ENCODE measurements around the gene MARCHF9.

MARCHF9 gene

GRCh38 chr12:57753756-57754337, 1.1 kb upstream of the MARCHF9 start:
- DNase-seq (ENCODE audit: low spot score), result no peak

GRCh38 chr12:57755194-57755453, 221 bp downstream of the MARCHF9 start:
- DNase-seq (ENCODE audit: low spot score), result no peak

GRCh38 chr12:57755454-57756372, 810 bp downstream of the MARCHF9 start:
- DNase-seq (ENCODE audit: low spot score), result no peak

GRCh38 chr12:57756406-57757341, 1.8 kb downstream of the MARCHF9 start:
- no peak for DNase-seq (ENCODE audit: low spot score)

- DNase-seq (ENCODE audit: low spot score), result no peak
Measured at GRCh38 chr12:57757771-57758170, 2.9 kb downstream of the MARCHF9 start.

GRCh38 chr12:57758552-57759359, 3.9 kb downstream of the MARCHF9 start:
- no peak for DNase-seq (ENCODE audit: low spot score)

- no peak for DNase-seq (ENCODE audit: low spot score)
Measured at GRCh38 chr12:57759360-57759980, 4.6 kb downstream of the MARCHF9 start.

GRCh38 chr12:57760347-57760982, 5.6 kb downstream of the MARCHF9 start:
- no peak for DNase-seq (ENCODE audit: low spot score)

- DNase-seq (ENCODE audit: low spot score), result no peak
Measured at GRCh38 chr12:57761391-57761998, 6.6 kb downstream of the MARCHF9 start.

GRCh38 chr12:57762463-57762862, 7.6 kb downstream of the MARCHF9 start:
- DNase-seq (ENCODE audit: low spot score), result no peak

GRCh38 chr12:57763881-57764661, 9.2 kb downstream of the MARCHF9 start:
- DNase-seq (ENCODE audit: low spot score), result no peak

GRCh38 chr12:57764662-57765002, 9.7 kb downstream of the MARCHF9 start:
- no peak for DNase-seq (ENCODE audit: low spot score)

GRCh38 chr12:57765003-57765697, 10.2 kb downstream of the MARCHF9 start:
- DNase-seq (ENCODE audit: low spot score), result no peak

GRCh38 chr12:57765698-57766463, 11.0 kb downstream of the MARCHF9 start:
- DNase-seq (ENCODE audit: low spot score), result no peak

- DNase-seq (ENCODE audit: low spot score), result no peak
Measured at GRCh38 chr12:57766464-57767304, 11.8 kb downstream of the MARCHF9 start, which contains the start of gene CYP27B1. TSS of gene CYP27B1 (minus strand) at chr12:57767078. CDS start at chr12:57767041, 37 bp downstream.

GRCh38 chr12:57767305-57767698, 12.4 kb downstream of the MARCHF9 start:
- DNase-seq (ENCODE audit: low spot score), result no peak

GRCh38 chr12:57767876-57768275, 13.0 kb downstream of the MARCHF9 start:
- DNase-seq (ENCODE audit: low spot score), result no peak

Measured in kidney capillary endothelial cell (primary cell).